Measurements from ENCODE around the gene PPP1R7.
"Not testable (repeated sequence)": the region's sequence is repeated elsewhere in the genome, so short reads cannot be mapped to it uniquely, and the experiment has no call there.

The PPP1R7 gene

DNA sequence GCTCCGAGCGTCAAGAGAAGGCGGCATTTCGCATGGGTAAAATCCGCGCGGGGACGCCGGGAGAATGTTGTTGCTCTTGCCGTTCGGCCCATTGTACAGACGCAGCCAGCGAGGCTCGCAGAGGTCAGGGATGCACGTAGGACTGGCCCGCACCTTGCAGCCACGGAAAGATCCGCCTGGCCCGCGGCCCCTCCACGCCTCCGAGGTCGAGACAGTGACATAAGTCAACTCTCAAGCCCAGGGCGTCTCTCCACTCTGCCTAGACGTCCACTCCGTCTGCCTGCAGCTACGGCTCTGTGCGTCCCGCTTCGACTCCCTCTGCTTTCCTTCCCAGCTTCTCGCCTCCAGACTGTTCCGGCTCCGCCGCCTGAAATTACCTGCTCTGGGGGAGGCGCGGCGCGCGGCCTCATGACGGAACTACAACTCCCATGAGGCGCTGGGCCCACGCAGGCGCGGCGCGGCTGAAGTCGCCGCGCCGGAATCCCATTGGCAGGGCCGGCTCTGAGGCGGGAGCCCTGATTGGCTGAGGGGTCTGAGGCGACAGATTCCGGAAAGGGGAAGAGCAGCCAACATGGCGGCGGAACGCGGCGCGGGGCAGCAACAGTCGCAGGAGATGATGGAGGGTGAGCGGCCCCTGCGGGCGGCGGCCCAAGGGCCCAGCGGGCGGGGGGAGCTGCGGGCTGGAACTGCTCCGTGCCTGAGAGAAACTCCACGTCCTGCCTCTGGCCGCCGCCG, at the start of gene PPP1R7:
Gene PPP1R7, plus strand, starts transcription at position 543 of the 735 bp plus-strand sequence. Its CDS starts 29 bp downstream, at position 572.
- DNase-seq (ENCODE audit: low read depth in 2 of 2) = peak; percentile 88 to 92

GRCh38 chr2:241102239-241102803, 47.9 kb upstream of the PPP1R7 start, which contains the start of gene MTERF4:
TSS of gene MTERF4 (minus strand) at chr2:241102287. CDS start at chr2:241102273, 14 bp downstream.
- peak; percentile 78 to 84 for DNase-seq (ENCODE audit: low read depth in 2 of 2)

DNA sequence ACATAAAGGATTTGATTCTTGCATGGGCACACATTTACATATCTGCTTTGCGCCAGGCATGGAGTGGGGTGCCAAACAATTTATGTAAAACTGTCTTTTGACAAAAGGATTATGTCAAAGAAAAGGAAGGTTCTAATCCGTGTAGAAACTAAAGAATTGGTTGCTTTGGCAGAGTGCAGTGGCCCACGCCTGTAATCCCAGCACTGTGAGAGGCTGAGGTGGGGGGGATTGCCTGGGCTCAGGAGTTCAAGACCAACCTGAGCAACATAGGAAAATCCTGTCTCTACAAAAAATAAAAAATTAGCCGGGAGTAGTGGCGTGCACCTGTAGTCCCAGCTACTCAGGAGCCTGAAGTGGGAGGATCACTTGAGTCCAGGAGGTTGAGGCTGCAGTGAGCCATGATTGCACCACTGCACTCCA, 47.1 kb upstream of the PPP1R7 start:
- DNase-seq (ENCODE audit: low read depth in 2 of 2) = no peak

- DNase-seq (ENCODE audit: low read depth in 2 of 2) = not testable (repeated sequence)
These were observed 45.7 kb upstream of the PPP1R7 start for GRCh38 chr2:241104611-241105010.

GRCh38 chr2:241105641-241106040, 44.6 kb upstream of the PPP1R7 start:
- DNase-seq (ENCODE audit: low read depth in 2 of 2) = no peak

- DNase-seq (ENCODE audit: low read depth in 2 of 2) = no peak
These were observed 43.1 kb upstream of the PPP1R7 start for GRCh38 chr2:241107031-241107783.

DNA sequence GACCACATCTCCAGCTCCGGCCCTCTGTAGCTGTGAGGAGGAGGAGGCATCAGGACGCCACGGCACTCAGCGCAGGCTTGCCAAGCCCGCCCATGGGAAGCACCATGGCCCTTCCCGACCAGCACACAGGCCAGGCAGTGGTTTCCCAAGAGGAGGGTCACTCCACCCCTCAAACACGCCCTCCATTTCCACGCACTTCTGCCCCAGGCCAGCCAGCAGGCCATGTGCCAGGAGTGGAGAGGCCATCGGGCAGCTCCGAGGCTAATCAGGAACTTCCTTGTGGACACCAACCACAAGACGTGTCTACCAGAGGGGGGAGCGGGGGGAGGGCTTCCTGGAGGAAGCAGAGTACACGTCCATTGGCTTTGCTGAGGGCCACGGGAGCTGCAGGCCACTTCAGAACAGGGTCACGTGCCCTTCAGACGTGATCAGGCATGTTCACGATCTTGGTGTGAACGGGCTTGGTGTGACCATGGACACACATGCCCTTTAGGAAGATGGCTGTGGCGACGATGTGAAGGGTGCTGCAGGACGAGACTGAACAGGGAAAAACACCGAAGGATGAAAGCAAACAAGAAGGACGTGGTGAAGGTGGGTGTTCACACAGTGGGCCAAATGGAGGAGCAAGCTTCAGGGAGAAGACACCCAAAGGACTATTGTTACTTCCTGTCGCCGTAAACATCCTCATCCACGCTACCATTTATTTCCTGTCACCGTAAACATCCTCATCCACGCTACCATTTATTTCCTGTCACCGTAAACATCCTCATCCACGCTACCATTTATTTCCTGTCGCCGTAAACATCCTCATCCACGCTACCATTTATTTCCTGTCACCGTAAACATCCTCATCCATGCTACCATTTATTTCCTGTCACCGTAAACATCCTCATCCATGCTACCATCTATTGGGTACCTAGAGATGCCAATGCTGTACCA, 41.7 kb upstream of the PPP1R7 start:
- DNase-seq (ENCODE audit: low read depth in 2 of 2) = no peak

DNA sequence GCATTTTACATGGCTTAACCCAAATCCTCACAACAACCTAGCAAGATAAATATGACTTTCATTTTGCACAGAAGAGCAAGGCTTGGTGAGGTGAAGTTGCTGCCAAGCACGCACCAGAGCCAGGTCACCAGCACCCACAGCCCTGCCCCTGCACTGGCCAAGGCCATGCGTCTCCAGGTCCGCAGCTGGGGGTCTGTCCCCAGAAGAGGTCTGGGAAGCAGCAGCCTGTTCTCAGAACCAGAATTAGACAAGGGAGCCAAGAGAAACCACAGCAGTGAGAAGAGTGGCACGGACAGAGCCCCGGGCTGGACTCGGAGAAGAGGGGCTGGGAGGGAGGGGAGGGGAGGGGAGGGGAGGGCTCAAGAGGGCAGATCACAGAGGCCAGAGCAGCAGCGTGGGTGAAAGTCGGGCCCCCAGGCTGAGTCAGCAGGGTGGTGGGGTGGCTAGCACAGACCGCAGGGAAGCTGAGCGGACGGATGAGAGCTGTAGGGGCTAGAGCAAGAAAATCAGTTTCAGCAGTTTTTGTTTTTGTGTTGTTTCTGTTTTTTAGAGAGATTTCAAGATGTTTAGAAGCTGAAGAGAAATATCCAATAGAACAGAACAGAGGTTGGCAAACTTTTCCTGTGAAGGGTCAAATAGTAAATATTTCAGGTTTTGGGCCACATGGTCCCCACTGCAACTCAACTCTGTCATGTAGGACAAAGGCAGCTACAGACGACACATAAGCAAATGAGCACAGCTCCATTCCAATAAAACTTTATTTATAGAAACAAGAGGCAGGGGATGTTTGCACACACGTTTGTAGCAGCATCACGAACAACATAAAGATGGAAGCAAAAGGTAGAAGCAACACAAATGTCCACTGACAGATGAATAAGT, 40.8 kb upstream of the PPP1R7 start:
- no peak for DNase-seq (ENCODE audit: low read depth in 2 of 2)

GRCh38 chr2:241110089-241110606, 40.1 kb upstream of the PPP1R7 start:
- DNase-seq (ENCODE audit: low read depth in 2 of 2) = no peak

DNA sequence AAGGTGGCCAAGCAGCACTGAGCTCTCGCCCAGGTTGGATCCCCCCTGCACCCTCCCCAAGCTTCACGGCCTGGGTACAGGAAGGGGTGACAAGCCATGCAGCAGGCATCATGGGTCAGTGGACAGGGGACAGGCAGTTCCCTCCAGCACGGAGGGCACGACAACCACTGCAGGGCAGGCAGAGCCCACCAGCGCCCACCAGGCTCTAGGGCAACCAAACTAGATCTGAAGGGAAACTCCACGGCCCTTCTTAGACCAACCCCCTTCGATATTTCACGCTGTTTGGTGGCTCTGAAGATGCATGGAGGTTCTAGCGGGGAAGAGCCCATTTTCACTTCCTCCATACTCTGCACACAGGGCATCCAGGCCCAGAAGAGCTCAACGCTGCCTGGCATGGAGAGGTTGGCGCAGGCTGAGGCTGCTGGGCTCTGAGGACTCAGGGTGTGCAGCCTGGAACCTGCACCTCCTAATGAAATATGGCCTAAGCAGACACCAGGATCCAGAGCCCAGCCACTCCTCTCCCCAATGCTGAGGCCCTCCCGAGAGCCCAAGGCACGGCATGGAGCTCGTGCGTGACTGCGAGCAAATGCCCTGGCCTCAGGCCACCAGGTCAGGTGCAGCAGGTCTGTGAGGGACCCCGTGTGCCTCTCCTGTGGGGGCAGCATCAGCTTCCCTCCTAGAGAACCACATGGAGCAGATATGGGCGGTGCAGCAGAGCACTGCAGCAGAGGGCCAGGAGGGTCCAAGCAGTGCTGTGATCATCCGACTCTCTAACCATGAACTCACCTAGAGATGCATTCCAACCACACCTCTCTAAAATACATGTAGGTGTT, 39.4 kb upstream of the PPP1R7 start:
- DNase-seq (ENCODE audit: low read depth in 2 of 2) = no peak

DNA sequence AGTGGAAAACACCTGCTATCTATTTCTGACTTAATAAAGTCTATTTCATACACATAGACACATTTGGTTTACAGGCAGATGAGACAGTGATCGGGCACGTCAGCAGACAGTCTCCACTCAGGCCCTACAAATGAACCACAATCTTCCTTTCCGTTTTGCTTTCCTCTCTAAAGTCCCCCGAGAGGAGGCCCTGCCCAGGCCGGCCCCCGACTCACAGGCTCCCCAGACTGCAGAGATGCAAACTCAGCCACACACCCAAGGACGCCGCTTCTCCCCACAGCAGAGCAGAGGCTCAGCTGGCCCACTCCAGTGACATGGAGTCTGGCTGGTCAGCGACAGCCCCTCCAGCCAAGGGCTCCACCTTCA, 38.8 kb upstream of the PPP1R7 start:
- DNase-seq (ENCODE audit: low read depth in 2 of 2) = no peak

- no peak for DNase-seq (ENCODE audit: low read depth in 2 of 2)
These were observed 38.2 kb upstream of the PPP1R7 start for GRCh38 chr2:241112046-241112445.

DNA sequence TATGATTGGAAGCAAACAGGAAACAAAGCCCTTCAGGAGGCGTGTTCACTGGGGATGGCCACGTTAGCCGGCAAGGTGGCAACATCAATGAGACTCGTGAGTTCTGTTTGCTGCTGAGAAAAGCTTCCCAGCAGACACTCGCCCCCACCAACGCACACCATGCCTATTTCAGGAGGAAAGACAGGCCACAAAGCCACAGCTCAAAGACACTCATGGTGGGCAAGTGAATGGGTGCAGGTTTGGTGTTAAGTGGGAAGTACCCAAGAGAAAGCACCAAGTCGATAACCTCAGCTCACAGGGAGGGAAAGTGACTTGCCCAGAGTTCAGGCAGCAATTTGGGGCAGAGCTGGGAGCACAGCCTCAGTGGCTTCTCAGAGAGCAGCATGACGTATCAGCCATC, 37.7 kb upstream of the PPP1R7 start:
- no peak for DNase-seq (ENCODE audit: low read depth in 2 of 2)

DNA sequence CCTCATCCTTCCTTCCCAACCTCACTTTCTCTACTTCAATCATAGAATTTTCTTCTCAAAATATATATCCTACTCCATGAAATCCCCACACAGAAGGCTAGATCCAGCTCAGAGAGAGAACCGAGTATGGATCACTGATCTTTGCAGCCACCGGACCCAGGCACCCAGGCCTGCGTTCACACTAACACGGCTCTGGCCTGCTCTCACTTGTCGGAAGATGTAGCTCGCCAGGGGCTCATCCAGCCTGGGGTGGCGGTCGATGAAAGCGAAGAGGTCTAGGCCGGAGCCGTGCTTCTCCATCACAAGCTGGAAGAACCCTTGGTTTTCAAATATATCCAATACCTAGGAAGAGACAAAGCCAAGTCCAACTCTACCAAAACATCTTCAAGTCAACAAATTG, 35.4 kb upstream of the PPP1R7 start:
- no peak for DNase-seq (ENCODE audit: low read depth in 2 of 2)

GRCh38 chr2:241115361-241115760, 34.9 kb upstream of the PPP1R7 start:
- no peak for DNase-seq (ENCODE audit: low read depth in 2 of 2)

GRCh38 chr2:241116606-241117560, 33.4 kb upstream of the PPP1R7 start:
- no peak for DNase-seq (ENCODE audit: low read depth in 2 of 2)

GRCh38 chr2:241118737-241119505, 31.3 kb upstream of the PPP1R7 start:
- no peak for DNase-seq (ENCODE audit: low read depth in 2 of 2)

GRCh38 chr2:241120440-241120839, 29.8 kb upstream of the PPP1R7 start:
- no peak for DNase-seq (ENCODE audit: low read depth in 2 of 2)
